HUES6 (cell line): ENCODE measurements around the gene OXT.

Source experiments
- H3K27ac ChIP-seq: 2 replicates; pipeline ENCODE4 v1.7.0; 2013; ENCODE audit warnings: low read depth, mild to moderate bottlenecking, low read length, inconsistent platforms
- H3K27me3 ChIP-seq: 2 replicates; pipeline ENCODE4 v1.6.1; 2013; ENCODE audit warnings: low read length; ENCODE audit not compliant: control insufficient read depth, insufficient read depth
- H3K36me3 ChIP-seq: 2 replicates; pipeline ENCODE4 v1.6.1; 2013; ENCODE audit warnings: low read length; ENCODE audit not compliant: control insufficient read depth, insufficient read depth
- H3K4me1 ChIP-seq: 2 replicates; pipeline ENCODE4 v1.6.1; 2013; ENCODE audit warnings: low read length; ENCODE audit not compliant: control insufficient read depth, insufficient read depth
- H3K4me3 ChIP-seq: 2 replicates; pipeline ENCODE4 v1.5.1; 2013; ENCODE audit warnings: low read depth, low read length
- H3K9ac ChIP-seq: one replicate; pipeline ENCODE4 v1.6.1; 2013; ENCODE audit warnings: mild to moderate bottlenecking, low read length
- H3K9me3 ChIP-seq: 2 replicates; pipeline ENCODE4 v1.6.1; 2013; ENCODE audit warnings: low read depth, low read length; ENCODE audit not compliant: control insufficient read depth, insufficient read depth

The OXT gene

GRCh38 chr20:3041854-3042409 is 29.5 kb upstream of the OXT start:
- H3K9ac ChIP-seq = no peak overlapping the region
- H3K4me1 ChIP-seq = peaks cover 21% of the 10 kb centered on the region
- H3K27ac ChIP-seq = no peak overlapping the region
- H3K27me3 ChIP-seq = no peaks in the 10 kb centered on the region
- peaks cover 40% of the 10 kb centered on the region for H3K36me3 ChIP-seq
- H3K9me3 ChIP-seq = no peaks in the 10 kb centered on the region
- no peak overlapping the region for H3K4me3 ChIP-seq

- Histone ChIP-seq H3K27me3 (no peaks in the 10 kb centered on the region), H3K27ac (no peak overlapping the region), H3K9ac (no peak overlapping the region), H3K36me3 (peaks cover 37% of the 10 kb centered on the region), H3K4me1 (peaks cover 21% of the 10 kb centered on the region), H3K9me3 (no peaks in the 10 kb centered on the region), H3K4me3 (no peak overlapping the region)
Observed at GRCh38 chr20:3042625-3043024, 28.8 kb upstream of the OXT start.

GRCh38 chr20:3043322-3043721 is 28.1 kb upstream of the OXT start, which contains the start of gene GNRH2:
Gene GNRH2, plus strand, starts transcription at chr20:3043622. Its CDS starts 793 bp downstream, at chr20:3044415.
- Histone ChIP-seq H3K36me3 (peaks cover 37% of the 10 kb centered on the region), H3K4me1 (peaks cover 21% of the 10 kb centered on the region), H3K9me3 (no peaks in the 10 kb centered on the region), H3K27ac (no peak within 1 kb of the TSS), H3K9ac (no peak within 1 kb of the TSS), H3K27me3 (no peaks in the 10 kb centered on the region), H3K4me3 (no peak within 1 kb of the TSS)

- Histone ChIP-seq H3K36me3 (peaks cover 35% of the 10 kb centered on the region), H3K4me3 (peak overlapping the region; percentile 98), H3K4me1 (peaks cover 21% of the 10 kb centered on the region), H3K9me3 (no peaks in the 10 kb centered on the region), H3K9ac (no peak overlapping the region), H3K27me3 (no peaks in the 10 kb centered on the region), H3K27ac (no peak overlapping the region)
Observed at GRCh38 chr20:3044336-3044965, 27.0 kb upstream of the OXT start.

GRCh38 chr20:3045042-3045815 is 26.2 kb upstream of the OXT start:
- peak overlapping the region; percentile 98 for H3K4me3 ChIP-seq
- H3K27ac ChIP-seq = peak overlapping the region; percentile 81; the same call in 1 of the 2 replicates
- no peaks in the 10 kb centered on the region for H3K27me3 ChIP-seq

GRCh38 chr20:3045816-3046676 is 25.4 kb upstream of the OXT start, which contains the start of gene MRPS26:
Gene MRPS26, plus strand, starts transcription at chr20:3046052. Its CDS starts 17 bp downstream, at chr20:3046069.
- peak within 1 kb of the TSS; percentile 89 for H3K27ac ChIP-seq
- H3K4me3 ChIP-seq = peak within 1 kb of the TSS; percentile 98
- peaks cover 27% of the 10 kb centered on the region for H3K36me3 ChIP-seq
- peaks cover 21% of the 10 kb centered on the region for H3K4me1 ChIP-seq
- no peaks in the 10 kb centered on the region for H3K27me3 ChIP-seq
- no peaks in the 10 kb centered on the region for H3K9me3 ChIP-seq
- H3K9ac ChIP-seq = peak within 1 kb of the TSS; percentile 94

More at GRCh38 chr20:3045042-3045815, 26.2 kb upstream of the OXT start:
- Histone ChIP-seq H3K4me1 (peaks cover 21% of the 10 kb centered on the region), H3K9me3 (no peaks in the 10 kb centered on the region), H3K9ac (peak overlapping the region; percentile 94), H3K36me3 (peaks cover 34% of the 10 kb centered on the region)

- Histone ChIP-seq H3K9ac (peak overlapping the region; percentile 94), H3K27me3 (no peaks in the 10 kb centered on the region), H3K4me3 (peak overlapping the region; percentile 98), H3K36me3 (peaks cover 27% of the 10 kb centered on the region), H3K9me3 (no peaks in the 10 kb centered on the region), H3K27ac (0 out of 2 replicates have a peak overlapping the region, but pooled peaks have one; percentile 89), H3K4me1 (peaks cover 16% of the 10 kb centered on the region)
Observed at GRCh38 chr20:3046677-3047462, 24.6 kb upstream of the OXT start.

- no peak overlapping the region for H3K27ac ChIP-seq
- no peaks in the 10 kb centered on the region for H3K27me3 ChIP-seq
- H3K4me1 ChIP-seq = peaks cover 7% of the 10 kb centered on the region
- no peaks in the 10 kb centered on the region for H3K9me3 ChIP-seq
- H3K9ac ChIP-seq = no peak overlapping the region
- no peak overlapping the region for H3K4me3 ChIP-seq
- H3K36me3 ChIP-seq = peaks cover 27% of the 10 kb centered on the region
Observed at GRCh38 chr20:3047486-3048419, 23.7 kb upstream of the OXT start.

GRCh38 chr20:3051385-3052019 is 19.9 kb upstream of the OXT start:
- H3K9ac ChIP-seq = no peak overlapping the region
- no peaks in the 10 kb centered on the region for H3K4me1 ChIP-seq
- no peak overlapping the region for H3K27ac ChIP-seq
- no peaks in the 10 kb centered on the region for H3K27me3 ChIP-seq
- H3K36me3 ChIP-seq = peaks cover 27% of the 10 kb centered on the region
- H3K9me3 ChIP-seq = no peaks in the 10 kb centered on the region
- H3K4me3 ChIP-seq = no peak overlapping the region
